PFSK-1 (cell line): ENCODE data around the gene ASIC2.

Experiments
- POLR2AphosphoS5 ChIP-seq: IDR thresholded peaks from 2 replicates; pipeline ENCODE4 v1.6.1; 2012; ENCODE audit warnings: low read depth, mild to moderate bottlenecking, control low read depth, low read length, moderate library complexity
- REST ChIP-seq, 2 experiments: IDR thresholded peaks; 2 replicates each; pipeline versions ENCODE4 v1.6.1 to v1.8.0; 2011 to 2012; ENCODE audit warnings: low read depth in 2 of 2, low read length in 2 of 2, control low read depth in 1 of 2, inconsistent platforms in 1 of 2, mild to moderate bottlenecking in 1 of 2, moderate library complexity in 1 of 2; ENCODE audit not compliant: insufficient read depth in 1 of 2
- SIN3A ChIP-seq: IDR thresholded peaks from 2 replicates; pipeline ENCODE4 v1.6.1; 2012; ENCODE audit warnings: mild to moderate bottlenecking, low read length, moderate library complexity, borderline replicate concordance; ENCODE audit not compliant: insufficient read depth
- TAF1 ChIP-seq: IDR thresholded peaks from 2 replicates; pipeline ENCODE4 v1.6.1; 2012; ENCODE audit warnings: low read length, control low read depth, borderline replicate concordance; ENCODE audit not compliant: insufficient read depth

GRCh38 chr17:33131620-33132019 is 161.5 kb downstream of the ASIC2 start:
- TF ChIP-seq REST (IDR thresholded peaks at IDR 0.05; ENCODE audit: insufficient read depth in 1 of 2, low read depth in 2 of 2, low read length in 2 of 2) (no peak), TAF1 (no peak), POLR2AphosphoS5 (no peak), SIN3A (no peak)
